GM18951 (cell line): ENCODE data around the gene SPRY1.

Experiments
- POLR2A ChIP-seq: IDR thresholded peaks from 4 replicates; pipeline ENCODE4 v1.6.1; 2011; ENCODE audit warnings: mild to moderate bottlenecking; ENCODE audit not compliant: insufficient read length, insufficient read depth; ENCODE audit errors: extremely low read depth
- in situ Hi-C: fragments of 300-500 bp; cut with MboI; formaldehyde crosslinking; loops from one replicate; pipeline ENCODE4 v1.12.0; 2022; ENCODE audit warnings: low sequenced_read_pairs, mixed read lengths, inconsistent platforms; ENCODE audit not compliant: unreplicated experiment

Gene SPRY1

DNA sequence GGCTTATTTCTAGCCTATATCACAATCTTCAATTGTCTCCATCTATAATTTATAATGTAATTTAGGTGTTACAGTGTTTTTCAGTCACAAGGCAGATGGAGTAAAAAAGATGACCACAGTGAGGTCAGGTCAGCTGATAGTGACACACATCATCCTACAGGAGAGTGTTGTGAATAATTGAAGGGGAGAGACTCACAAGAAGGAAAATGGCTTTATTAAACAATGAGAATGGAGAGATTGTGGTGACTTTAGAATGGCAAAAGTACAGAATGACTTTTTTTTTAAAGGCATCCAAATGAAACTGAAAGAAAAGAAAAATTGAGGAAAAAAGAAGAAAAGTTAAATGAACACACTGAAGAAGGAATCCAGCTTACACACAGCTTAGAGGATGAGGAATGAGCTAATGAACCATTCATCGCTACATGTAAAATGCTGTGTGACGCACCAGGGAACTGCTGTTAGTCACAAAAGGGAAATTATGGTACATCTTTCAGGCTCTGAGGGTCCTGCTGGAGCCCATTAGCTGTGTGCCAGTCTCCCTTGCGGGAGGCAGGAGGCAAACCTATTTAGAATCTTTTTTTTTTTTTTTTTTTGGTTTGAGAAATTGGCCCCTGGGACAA is 56.6 kb downstream of the SPRY1 start:
- in situ Hi-C loops, result no loop called here
- TF ChIP-seq POLR2A, result no peak
